GM18907 (cell line): ENCODE data around the gene TMEM272.

Experiments used
- ATAC-seq: cut with Tn5 transposase; IDR thresholded peaks from one replicate; pipeline ENCODE4 v1.9.1; 2021; ENCODE audit warnings: mild to moderate bottlenecking, moderate library complexity; ENCODE audit not compliant: unreplicated experiment

Gene TMEM272

GRCh38 chr13:51763486-51763885 is 81.5 kb downstream of the TMEM272 start:
- ATAC-seq: no peak
